Activated T-helper 9 cell treated with anti-CD3 and anti-CD28 coated beads, Interleukin-2, amount 50 U/mL, for 16 hours (primary cell): ENCODE results near the gene NMNAT1.
"Not testable (repeated sequence)": the region's sequence is repeated elsewhere in the genome, so short reads cannot be mapped to it uniquely, and the experiment has no call there.

Experiments used
- DNase-seq: peaks from one replicate; pipeline ENCODE4 v3.0.0-alpha.2; 2020; ENCODE audit warnings: low read depth

NMNAT1 gene

GRCh38 chr1:10020086-10020485 lies 76.8 kb downstream of the NMNAT1 start:
- DNase-seq = no peak

GRCh38 chr1:10020678-10021077 lies 77.4 kb downstream of the NMNAT1 start:
- not testable (repeated sequence) for DNase-seq

GRCh38 chr1:10021992-10022391 lies 78.7 kb downstream of the NMNAT1 start:
- DNase-seq = not testable (repeated sequence)

GRCh38 chr1:10022656-10023055 lies 79.4 kb downstream of the NMNAT1 start:
- DNase-seq = no peak

GRCh38 chr1:10025354-10025753 lies 82.1 kb downstream of the NMNAT1 start:
- DNase-seq = no peak

GRCh38 chr1:10027027-10027426 lies 83.8 kb downstream of the NMNAT1 start:
- DNase-seq = no peak

- not testable (repeated sequence) for DNase-seq
Observed at GRCh38 chr1:10028956-10029500, 85.8 kb downstream of the NMNAT1 start.

GRCh38 chr1:10031461-10031860 lies 88.2 kb downstream of the NMNAT1 start:
- no peak for DNase-seq

GRCh38 chr1:10032590-10033358 lies 89.5 kb downstream of the NMNAT1 start, which contains the start of gene UBE4B:
TSS of gene UBE4B (plus strand) at chr1:10032958. CDS start at chr1:10033671, 713 bp downstream.
- peak; percentile 99 for DNase-seq

GRCh38 chr1:10033359-10033845 lies 90.1 kb downstream of the NMNAT1 start:
- no peak for DNase-seq
